Transverse colon (tissue), 4 donors: Measurements from ENCODE around the gene TARDBP. TPM values are rescaled to one million over a fixed set of nuclear protein-coding genes. Genes with fewer than 3 reads are reported as not detected.

ENCODE experiments used
- DNase-seq: peaks from one replicate; pipeline ENCODE4 v3.0.0-alpha.2; 2019
- H3K27ac ChIP-seq, 4 donors: fragments of 200-600 bp; sonication (generic); 2 replicates each; pipeline ENCODE4 v1.5.1; 2016 to 2018; ENCODE audit warnings: inconsistent platforms in 4 of 4
- H3K27me3 ChIP-seq: fragments of 200-600 bp; sonication (generic); 2 replicates; pipeline ENCODE4 v1.5.1; 2017; ENCODE audit warnings: inconsistent platforms
- H3K36me3 ChIP-seq, 4 donors: fragments of 200-600 bp; sonication (generic); 2 replicates each; pipeline ENCODE4 v1.5.1; 2017 to 2019; ENCODE audit warnings: inconsistent platforms in 4 of 4
- H3K4me1 ChIP-seq, 4 donors: fragments of 200-600 bp; sonication (generic); 2 replicates each; pipeline ENCODE4 v1.5.1; 2017 to 2020; ENCODE audit warnings: inconsistent platforms in 4 of 4
- H3K4me3 ChIP-seq, 4 donors: fragments of 200-600 bp; sonication (generic); 1 replicate in 1 of 4; 2 replicates in 3 of 4; pipeline versions ENCODE4 v1.5.1 to v1.6.1; 2017 to 2019; ENCODE audit warnings: inconsistent platforms in 4 of 4
- H3K9me3 ChIP-seq, 2 donors: fragments of 200-600 bp; sonication (generic); 2 replicates each; pipeline ENCODE4 v1.5.1; 2017 to 2019; ENCODE audit warnings: inconsistent platforms in 2 of 2
- CTCF ChIP-seq, 5 experiments: fragments of 200-600 bp in 3 of 5; fragments of 450-650 bp in 2 of 5; sonication (generic) in 3 of 5; IDR thresholded peaks; 1 replicate in 2 of 5; 2 replicates in 3 of 5; pipeline ENCODE4 v1.5.1; 2016 to 2017; ENCODE audit warnings: antibody characterized with exemption in 5 of 5, inconsistent platforms in 3 of 5, mild to moderate bottlenecking in 2 of 5, moderate library complexity in 1 of 5
- EP300 ChIP-seq: sonication (generic); formaldehyde crosslinking; IDR thresholded peaks from one replicate; pipeline ENCODE4 v1.6.1; 2017; ENCODE audit warnings: antibody characterized with exemption, low read depth
- POLR2A ChIP-seq: fragments of 450-650 bp; IDR thresholded peaks from one replicate; pipeline ENCODE4 v1.6.1; 2016; ENCODE audit warnings: antibody characterized with exemption, mild to moderate bottlenecking, moderate library complexity
- POLR2AphosphoS5 ChIP-seq, 3 donors: sonication (generic); formaldehyde crosslinking; IDR thresholded peaks; one replicate each; pipeline ENCODE4 v1.6.1; 2016; ENCODE audit warnings: antibody characterized with exemption in 3 of 3
- WGBS, 2 donors: methylation state at CpG; one replicate each; pipeline ENCODE4 v1.1.5; 2018; ENCODE audit warnings: low coverage in 1 of 2; 5-methylcytosine and 5-hydroxymethylcytosine counted together
- in situ Hi-C, 4 donors: fragments of 200-750 bp; cut with MboI; loops; one replicate each; pipeline versions ENCODE4 v1.15.0 to v1.15.1; 2017; ENCODE audit warnings: low sequenced_read_pairs in 3 of 4, low pct_ligation_motif_present in 1 of 4, low pct_unique_long_range_greater_than_20kb in 1 of 4
- intact Hi-C: fragments of 100-400 bp; cut with DNase I; formaldehyde crosslinking; loops from one replicate; pipeline ENCODE4 v1.15.1; 2023; ENCODE audit warnings: low total_unique reads
- total RNA-seq, 4 donors: library from RNA; depleted of rRNA; stranded (reverse); fragments of >200 nt; gene quantifications; one replicate each; pipeline ENCODE4 v1.1.0, GENCODE V29; 2016

The TARDBP gene
- total RNA-seq, 4 donors from 2014 or later: 112 to 278 (median 190) TPM

GRCh38 chr1:11051781-11052511 is 39.5 kb downstream of the TARDBP start:
- WGBS, 2 donors: 40 to 51% methylated on average over 2 to 19 of the region's 19 CpGs
- H3K4me3 ChIP-seq: no peak overlapping the region
- in situ Hi-C loops (no loop called here), intact Hi-C loops (no loop called here)
- peaks cover 0 to 6% (median 0%) of the 10 kb centered on the region in 4 donors for H3K36me3 ChIP-seq
- no peaks in the 10 kb centered on the region for H3K9me3 ChIP-seq
- H3K27me3 ChIP-seq: no peaks in the 10 kb centered on the region
- DNase-seq: no peak
- TF ChIP-seq POLR2A (no peak), POLR2AphosphoS5 (IDR thresholded peaks at IDR 0.05) (no peak), CTCF (IDR thresholded peaks at IDR 0.05) (no peak)
- peaks cover 0 to 5% (median 0%) of the 10 kb centered on the region in 4 donors for H3K4me1 ChIP-seq
- no peak overlapping the region for H3K27ac ChIP-seq

- intact Hi-C loops (no loop called here), in situ Hi-C loops (no loop called here)
- Histone ChIP-seq H3K4me1 (peaks cover 0 to 5% (median 0%) of the 10 kb centered on the region in 4 donors), H3K27me3 (no peaks in the 10 kb centered on the region), H3K27ac (no peak overlapping the region), H3K4me3 (no peak overlapping the region), H3K36me3 (peaks cover 0 to 6% (median 0%) of the 10 kb centered on the region in 4 donors), H3K9me3 (no peaks in the 10 kb centered on the region)
- peak; percentile 21 for DNase-seq
- TF ChIP-seq POLR2A (no peak), POLR2AphosphoS5 (IDR thresholded peaks at IDR 0.05) (no peak), CTCF (IDR thresholded peaks at IDR 0.05) (no peak), EP300 (no peak)
- WGBS, 2 donors: 24% methylated on average over 21 of the region's 29 CpGs; no CpG with 5 or more reads in 1 of the 2 donors
Observed at GRCh38 chr1:11052839-11053757, 40.6 kb downstream of the TARDBP start.

GRCh38 chr1:11053758-11054137 is 41.3 kb downstream of the TARDBP start:
- in situ Hi-C loops (no loop called here), intact Hi-C loops (no loop called here)
- WGBS, 2 donors: 71% methylated on average over 10 of the region's 10 CpGs; no CpG with 5 or more reads in 1 of the 2 donors
- peaks cover 0 to 6% (median 0%) of the 10 kb centered on the region in 4 donors for H3K36me3 ChIP-seq
- no peak for TF ChIP-seq POLR2AphosphoS5 (IDR thresholded peaks at IDR 0.05)
- no peak for TF ChIP-seq CTCF (IDR thresholded peaks at IDR 0.05)
- TF ChIP-seq EP300: no peak
- TF ChIP-seq POLR2A: no peak
- H3K27ac ChIP-seq: no peak overlapping the region
- no peak overlapping the region for H3K4me3 ChIP-seq
- peaks cover 3 to 9% (median 4%) of the 10 kb centered on the region in 4 donors for H3K4me1 ChIP-seq
- H3K27me3 ChIP-seq: no peaks in the 10 kb centered on the region
- no peak for DNase-seq
- H3K9me3 ChIP-seq: no peaks in the 10 kb centered on the region

DNA sequence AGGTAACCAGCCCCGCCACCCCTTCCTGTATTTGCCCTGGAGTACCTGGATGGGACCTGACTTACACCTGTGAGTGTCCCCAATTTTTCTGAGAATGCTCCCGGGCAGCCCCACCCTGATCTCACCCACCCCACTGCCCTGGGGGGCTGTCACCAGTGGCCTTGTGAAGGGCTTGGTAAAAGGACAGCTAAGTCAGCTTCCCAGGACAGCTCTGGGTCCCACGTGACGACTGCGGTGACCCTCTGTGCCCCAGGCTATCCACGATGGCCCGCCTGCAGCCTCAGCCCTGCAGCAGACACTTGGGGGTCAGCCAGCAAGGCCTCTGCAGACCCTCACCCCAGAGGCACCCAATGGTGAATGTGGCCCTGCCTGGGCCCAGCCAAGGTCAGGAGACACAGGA is 41.7 kb downstream of the TARDBP start:
- Histone ChIP-seq H3K36me3 (peaks cover 0 to 6% (median 0%) of the 10 kb centered on the region in 4 donors), H3K4me1 (peaks cover 5 to 13% (median 8%) of the 10 kb centered on the region in 4 donors), H3K4me3 (no peak overlapping the region), H3K27me3 (no peaks in the 10 kb centered on the region), H3K9me3 (no peaks in the 10 kb centered on the region), H3K27ac (no peak overlapping the region)
- in situ Hi-C loops (no loop called here), intact Hi-C loops (no loop called here)
- TF ChIP-seq POLR2AphosphoS5 (IDR thresholded peaks at IDR 0.05) (no peak), CTCF (IDR thresholded peaks at IDR 0.05) (no peak), POLR2A (no peak), EP300 (no peak)
- 95% methylated on average over 6 of the region's 7 CpGs; no CpG with 5 or more reads in 1 of the 2 donors for WGBS, 2 donors
- DNase-seq: no peak
